ENCODE data around the gene OR6C4.
"Not testable (repeated sequence)": the region's sequence is repeated elsewhere in the genome, so short reads cannot be mapped to it uniquely, and the experiment has no call there.

The OR6C4 gene

DNA sequence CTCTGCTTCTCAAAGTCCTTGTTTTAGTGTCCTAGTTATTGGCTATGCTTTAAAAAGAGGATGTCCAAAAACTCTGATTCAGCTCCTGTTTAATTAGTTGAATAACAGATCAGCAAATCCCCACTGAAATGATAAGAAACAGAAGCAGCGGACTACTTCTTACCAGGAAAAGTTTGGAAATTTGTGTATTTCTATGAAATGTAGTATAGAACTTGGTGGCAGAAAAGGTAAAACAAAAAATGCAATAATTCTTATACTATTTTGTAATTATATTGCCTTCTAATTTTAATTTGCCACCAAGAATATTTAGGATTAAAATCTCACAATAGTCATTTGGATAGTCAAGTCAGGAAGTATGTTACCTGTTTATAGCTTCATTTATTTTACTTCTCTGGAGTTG is 22.8 kb downstream of the OR6C4 start, which contains the start of gene OR2AP1:
TSS of gene OR2AP1 (plus strand) at position 301 of the 400 bp plus-strand sequence. CDS start 1,947 bp downstream, outside the sequence.
- Histone ChIP-seq H3K4me2 (no peak within 1 kb of the TSS), H3K79me2 (ENCODE audit: insufficient read depth, low read depth) (no peaks in the 10 kb centered on the region), H3K27ac (no peak within 1 kb of the TSS), H3K4me3 (IDR thresholded peaks at IDR 0.05; ENCODE audit: insufficient read depth, low read depth, low read length) (no peak within 1 kb of the TSS), H3K27me3 (ENCODE audit: insufficient read depth, low read depth) (no peaks in the 10 kb centered on the region), H3K36me3 (ENCODE audit: insufficient read depth) (no peaks in the 10 kb centered on the region), H3K9ac (no peak within 1 kb of the TSS), H4K20me1 (ENCODE audit: insufficient read depth) (no peaks in the 10 kb centered on the region), H2AFZ (ENCODE audit: low read depth) (no peak within 1 kb of the TSS), H3K4me1 (ENCODE audit: low read depth, poor library complexity, severe bottlenecking) (no peaks in the 10 kb centered on the region)
- no peak for TF ChIP-seq CTCF (conservative IDR thresholded peaks at IDR 0.05; ENCODE audit: low read depth, low read length)

DNA sequence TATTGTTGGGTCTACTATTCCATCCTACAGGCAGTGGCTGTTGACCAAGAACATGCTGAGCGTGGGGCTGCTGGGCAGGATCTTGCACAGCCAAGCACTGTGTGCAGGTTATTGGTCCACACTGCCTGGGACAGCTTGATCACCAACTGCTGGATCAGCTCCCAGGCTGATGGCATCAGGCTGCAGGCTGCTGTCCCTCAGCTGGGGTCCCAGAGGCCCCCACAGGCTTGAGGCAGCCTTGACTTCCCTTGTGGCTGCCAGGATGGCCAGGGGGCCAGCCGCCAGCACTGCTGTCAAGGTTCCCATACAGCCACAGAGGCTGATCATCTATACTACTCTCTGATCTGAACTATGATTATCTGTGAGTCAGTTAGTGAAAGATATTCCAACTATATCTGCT is 32.7 kb downstream of the OR6C4 start:
- H2AFZ ChIP-seq (ENCODE audit: low read depth): no peak overlapping the region
- no peaks in the 10 kb centered on the region for H4K20me1 ChIP-seq (ENCODE audit: insufficient read depth)
- no peak overlapping the region for H3K27ac ChIP-seq
- H3K4me2 ChIP-seq: no peak overlapping the region
- no peak for TF ChIP-seq CTCF (conservative IDR thresholded peaks at IDR 0.05; ENCODE audit: low read depth, low read length)
- no peak overlapping the region for H3K9ac ChIP-seq
- H3K79me2 ChIP-seq (ENCODE audit: insufficient read depth, low read depth): no peaks in the 10 kb centered on the region
- H3K4me1 ChIP-seq (ENCODE audit: low read depth, poor library complexity, severe bottlenecking): no peaks in the 10 kb centered on the region
- H3K4me3 ChIP-seq (IDR thresholded peaks at IDR 0.05; ENCODE audit: insufficient read depth, low read depth, low read length): no peak overlapping the region
- H3K27me3 ChIP-seq (ENCODE audit: insufficient read depth, low read depth): no peaks in the 10 kb centered on the region
- no peaks in the 10 kb centered on the region for H3K36me3 ChIP-seq (ENCODE audit: insufficient read depth)

DNA sequence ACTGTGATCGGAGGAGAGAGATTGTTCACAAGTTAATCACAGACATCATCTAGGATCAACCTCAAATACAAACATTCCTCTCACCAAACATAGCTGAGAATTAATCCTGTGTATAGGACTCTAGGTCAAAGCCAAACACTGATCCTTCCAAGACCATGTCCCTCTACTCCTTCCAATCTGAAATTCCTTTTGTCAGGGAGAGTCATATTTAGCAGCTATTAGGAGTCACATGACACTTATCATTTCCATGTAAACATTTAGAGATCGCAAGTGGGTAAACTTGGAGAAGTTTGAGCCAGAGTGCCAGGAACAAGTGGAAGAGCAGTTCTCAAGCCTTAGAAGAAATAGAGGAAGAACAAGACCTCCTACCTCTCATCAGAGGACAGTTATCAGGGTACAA is 36.4 kb downstream of the OR6C4 start:
- Histone ChIP-seq H3K27ac (no peak overlapping the region), H4K20me1 (ENCODE audit: insufficient read depth) (no peaks in the 10 kb centered on the region), H2AFZ (ENCODE audit: low read depth) (no peak overlapping the region), H3K4me1 (ENCODE audit: low read depth, poor library complexity, severe bottlenecking) (no peaks in the 10 kb centered on the region), H3K79me2 (ENCODE audit: insufficient read depth, low read depth) (no peaks in the 10 kb centered on the region), H3K9ac (no peak overlapping the region), H3K4me2 (no peak overlapping the region), H3K4me3 (IDR thresholded peaks at IDR 0.05; ENCODE audit: insufficient read depth, low read depth, low read length) (no peak overlapping the region), H3K36me3 (ENCODE audit: insufficient read depth) (no peaks in the 10 kb centered on the region), H3K27me3 (ENCODE audit: insufficient read depth, low read depth) (no peaks in the 10 kb centered on the region)
- TF ChIP-seq CTCF (conservative IDR thresholded peaks at IDR 0.05; ENCODE audit: low read depth, low read length): no peak

DNA sequence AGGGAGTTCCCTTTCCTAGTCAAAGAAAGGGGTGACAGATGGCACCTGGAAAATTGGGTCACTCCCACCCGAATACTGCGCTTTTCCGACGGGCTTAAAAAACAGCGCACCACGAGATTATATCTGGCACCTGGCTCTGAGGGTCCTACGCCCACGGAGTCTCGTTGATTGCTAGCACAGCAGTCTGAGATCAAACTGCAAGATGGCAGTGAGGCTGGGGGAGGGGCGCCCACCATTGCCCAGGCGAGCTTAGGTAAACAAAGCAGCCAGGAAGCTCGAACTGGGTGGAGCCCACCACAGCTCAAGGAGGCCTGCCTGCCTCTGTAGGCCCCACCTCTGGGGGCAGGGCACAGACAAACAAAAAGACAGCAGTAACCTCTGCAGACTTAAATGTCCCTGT is 40.8 kb downstream of the OR6C4 start:
- not testable (repeated sequence) for H3K36me3 ChIP-seq (ENCODE audit: insufficient read depth); H3K27me3 ChIP-seq (ENCODE audit: insufficient read depth, low read depth); H3K4me1 ChIP-seq (ENCODE audit: low read depth, poor library complexity, severe bottlenecking); H2AFZ ChIP-seq (ENCODE audit: low read depth); H3K4me3 ChIP-seq (IDR thresholded peaks at IDR 0.05; ENCODE audit: insufficient read depth, low read depth, low read length); H3K79me2 ChIP-seq (ENCODE audit: insufficient read depth, low read depth); H3K9ac ChIP-seq; H3K27ac ChIP-seq; H4K20me1 ChIP-seq (ENCODE audit: insufficient read depth); H3K4me2 ChIP-seq

Data from KMS-11 (cell line).